Breast epithelium (tissue), 4 donors: ENCODE data around the gene MBD4. TPM values are rescaled to one million over a fixed set of nuclear protein-coding genes. Genes with fewer than 3 reads are reported as not detected.

Source experiments
- DNase-seq, 2 donors: peaks; one replicate each; pipeline ENCODE4 v3.0.0-alpha.2; 2019; ENCODE audit warnings: low spot score in 2 of 2
- H3K27ac ChIP-seq, 2 donors: fragments of 200-600 bp; sonication (generic) in 1 of 2; one replicate each; pipeline ENCODE4 v1.5.1; 2016 to 2019; ENCODE audit warnings: mild to moderate bottlenecking in 1 of 2
- H3K27me3 ChIP-seq, 2 donors: fragments of 200-600 bp; sonication (generic) in 1 of 2; one replicate each; pipeline versions ENCODE4 v1.5.1 to v1.6.0; 2017 to 2019; ENCODE audit warnings: control low read depth in 1 of 2, mild to moderate bottlenecking in 1 of 2
- H3K36me3 ChIP-seq: fragments of 200-600 bp; one replicate; pipeline ENCODE4 v1.5.1; 2019
- H3K4me1 ChIP-seq, 2 donors: fragments of 200-600 bp; sonication (generic); one replicate each; pipeline ENCODE4 v1.5.1; 2016 to 2019; ENCODE audit warnings: control low read depth in 1 of 2
- H3K4me3 ChIP-seq, 3 donors: fragments of 200-600 bp; sonication (generic); 1 replicate in 2 of 3; 2 replicates in 1 of 3; pipeline ENCODE4 v1.5.1; 2016 to 2019; ENCODE audit warnings: mild to moderate bottlenecking in 3 of 3, moderate library complexity in 2 of 3
- H3K9me3 ChIP-seq, 2 donors: fragments of 200-600 bp; sonication (generic) in 1 of 2; one replicate each; pipeline ENCODE4 v1.5.1; 2016 to 2019; ENCODE audit warnings: control low read depth in 1 of 2
- CTCF ChIP-seq, 3 donors: fragments of 450-650 bp; IDR thresholded peaks; one replicate each; pipeline ENCODE4 v1.5.1; 2016 to 2017; ENCODE audit warnings: antibody characterized with exemption in 3 of 3, mild to moderate bottlenecking in 3 of 3, moderate library complexity in 3 of 3
- POLR2A ChIP-seq: fragments of 450-650 bp; IDR thresholded peaks from one replicate; pipeline ENCODE4 v1.6.1; 2016; ENCODE audit warnings: antibody characterized with exemption, mild to moderate bottlenecking, moderate library complexity
- POLR2AphosphoS5 ChIP-seq, 3 donors: sonication (generic); formaldehyde crosslinking; IDR thresholded peaks; one replicate each; pipeline ENCODE4 v1.6.1; 2017; ENCODE audit warnings: antibody characterized with exemption in 3 of 3
- intact Hi-C: fragments of 100-400 bp; cut with DNase I; formaldehyde crosslinking; loops from one replicate; pipeline ENCODE4 v1.15.1; 2023; ENCODE audit warnings: low total_unique reads
- total RNA-seq, 3 donors: library from RNA; depleted of rRNA; stranded (reverse); fragments of >200 nt; gene quantifications; one replicate each; pipeline ENCODE4 v1.1.0, GENCODE V29; 2016

The MBD4 gene
- total RNA-seq, 3 donors from 2014 or later = 29.8 to 41.6 (median 37.7) TPM

- intact Hi-C loops = no loop called here
- H3K4me3 ChIP-seq = no peak overlapping the region
Observed at GRCh38 chr3:129425213-129425612, 14.5 kb downstream of the MBD4 start.

DNA sequence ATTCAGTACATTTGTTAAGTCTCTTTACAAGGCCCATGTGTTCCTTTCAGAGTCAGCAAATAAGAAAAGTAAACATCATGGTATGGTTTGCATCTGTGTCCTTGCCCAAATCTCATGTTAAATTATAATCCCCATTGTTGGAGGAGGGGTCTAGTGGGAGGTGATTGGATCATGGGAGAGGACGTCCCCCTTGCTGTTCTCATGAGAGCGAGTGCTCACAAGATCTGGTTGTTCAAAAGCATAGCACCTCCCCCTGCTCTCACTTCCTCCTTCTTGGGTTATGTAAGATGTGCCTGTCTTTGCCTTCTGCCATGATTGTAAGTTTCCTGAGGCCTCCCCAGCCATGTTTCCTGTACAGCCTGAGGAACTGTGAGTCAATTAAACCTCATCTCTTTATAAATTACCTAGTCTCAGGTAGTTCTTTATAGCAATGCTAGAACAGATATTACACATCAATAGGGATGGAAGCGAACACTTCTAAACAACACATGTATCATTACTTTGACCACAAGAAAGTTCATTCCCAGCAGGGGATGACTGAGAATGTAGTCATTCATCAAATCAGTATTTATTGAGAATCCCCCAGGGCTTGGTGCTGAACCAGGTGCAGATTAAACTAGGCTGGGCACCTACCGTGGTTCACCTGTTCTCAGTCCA is 15.4 kb downstream of the MBD4 start:
- Histone ChIP-seq H3K4me1 (no peaks in the 10 kb centered on the region), H3K36me3 (no peaks in the 10 kb centered on the region), H3K4me3 (no peak overlapping the region), H3K27ac (no peak overlapping the region), H3K9me3 (no peaks in the 10 kb centered on the region), H3K27me3 (no peaks in the 10 kb centered on the region)
- DNase-seq = no peak
- intact Hi-C loops = no loop called here
- TF ChIP-seq POLR2AphosphoS5 (IDR thresholded peaks at IDR 0.05) = no peak
- TF ChIP-seq CTCF (IDR thresholded peaks at IDR 0.05) = no peak
- no peak for TF ChIP-seq POLR2A

More at GRCh38 chr3:129425213-129425612, 14.5 kb downstream of the MBD4 start:
- Histone ChIP-seq H3K36me3 (no peaks in the 10 kb centered on the region), H3K4me1 (no peaks in the 10 kb centered on the region), H3K27ac (no peak overlapping the region), H3K27me3 (no peaks in the 10 kb centered on the region), H3K9me3 (no peaks in the 10 kb centered on the region)
- TF ChIP-seq POLR2AphosphoS5 (IDR thresholded peaks at IDR 0.05) (no peak), POLR2A (no peak), CTCF (IDR thresholded peaks at IDR 0.05) (no peak)
- no peak for DNase-seq

DNA sequence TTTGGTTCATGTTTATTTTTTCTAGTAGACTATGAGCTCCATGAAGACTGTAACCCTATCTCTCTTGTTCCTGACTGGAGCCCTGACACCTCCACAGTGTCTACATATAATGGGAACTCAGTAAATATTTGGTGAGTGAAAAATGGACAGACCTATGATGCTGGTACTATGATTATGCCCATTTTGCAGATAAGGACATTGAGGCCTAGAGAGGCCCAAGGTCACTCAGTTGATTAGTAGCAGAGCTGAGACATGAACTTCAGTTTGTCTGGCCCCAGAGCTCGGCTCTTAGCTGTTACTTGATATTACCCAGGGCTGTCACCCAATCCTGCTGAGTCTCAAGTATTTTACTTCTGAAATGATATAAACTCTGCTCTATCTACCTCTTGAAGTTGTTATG is 16.9 kb downstream of the MBD4 start:
- TF ChIP-seq CTCF (IDR thresholded peaks at IDR 0.05) (no peak), POLR2A (no peak), POLR2AphosphoS5 (IDR thresholded peaks at IDR 0.05) (no peak)
- Histone ChIP-seq H3K9me3 (no peaks in the 10 kb centered on the region), H3K27ac (no peak overlapping the region), H3K27me3 (no peaks in the 10 kb centered on the region), H3K4me1 (no peaks in the 10 kb centered on the region), H3K4me3 (no peak overlapping the region), H3K36me3 (no peaks in the 10 kb centered on the region)
- intact Hi-C loops = no loop called here
- DNase-seq = no peak

DNA sequence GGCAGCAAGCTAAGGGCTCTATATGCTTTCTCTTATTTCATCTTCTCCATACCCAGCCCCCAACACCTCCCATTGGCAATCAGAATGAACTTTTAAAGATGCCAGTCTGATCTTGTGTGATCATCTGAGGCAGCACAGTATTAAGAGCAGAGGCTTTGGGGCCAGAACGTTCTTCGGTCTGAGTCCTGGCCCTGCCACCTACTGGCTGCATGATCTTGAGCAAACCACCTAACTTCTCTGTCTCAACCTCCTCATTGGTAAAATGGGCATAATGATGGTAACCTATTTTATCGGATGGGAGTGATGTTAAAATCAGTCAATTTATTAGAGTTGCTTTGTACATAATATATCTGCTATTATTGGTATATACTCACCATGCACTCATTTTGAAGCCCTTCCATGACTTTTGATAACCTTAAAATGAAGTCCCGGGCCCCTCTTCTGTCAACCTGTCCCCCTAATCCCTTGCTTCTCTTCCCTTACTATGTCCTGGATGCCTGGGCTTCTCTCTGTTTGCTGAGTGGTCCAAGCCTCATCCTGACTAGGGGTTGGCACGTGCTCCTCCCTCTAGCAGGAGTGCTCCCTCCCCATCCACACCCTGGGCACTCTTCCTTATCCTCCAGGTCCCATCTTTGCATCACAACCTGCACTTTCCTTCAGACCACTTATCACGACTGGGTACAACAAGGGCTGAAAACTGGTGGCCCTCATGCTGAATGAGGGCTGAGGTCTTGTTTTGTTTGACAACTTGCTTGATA is 17.6 kb downstream of the MBD4 start:
- Histone ChIP-seq H3K4me3 (no peak overlapping the region), H3K4me1 (no peaks in the 10 kb centered on the region), H3K9me3 (no peaks in the 10 kb centered on the region), H3K36me3 (no peaks in the 10 kb centered on the region), H3K27ac (no peak overlapping the region), H3K27me3 (no peaks in the 10 kb centered on the region)
- TF ChIP-seq POLR2AphosphoS5 (IDR thresholded peaks at IDR 0.05) (no peak), POLR2A (no peak), CTCF (IDR thresholded peaks at IDR 0.05) (no peak)
- intact Hi-C loops = no loop called here
- DNase-seq = no peak

DNA sequence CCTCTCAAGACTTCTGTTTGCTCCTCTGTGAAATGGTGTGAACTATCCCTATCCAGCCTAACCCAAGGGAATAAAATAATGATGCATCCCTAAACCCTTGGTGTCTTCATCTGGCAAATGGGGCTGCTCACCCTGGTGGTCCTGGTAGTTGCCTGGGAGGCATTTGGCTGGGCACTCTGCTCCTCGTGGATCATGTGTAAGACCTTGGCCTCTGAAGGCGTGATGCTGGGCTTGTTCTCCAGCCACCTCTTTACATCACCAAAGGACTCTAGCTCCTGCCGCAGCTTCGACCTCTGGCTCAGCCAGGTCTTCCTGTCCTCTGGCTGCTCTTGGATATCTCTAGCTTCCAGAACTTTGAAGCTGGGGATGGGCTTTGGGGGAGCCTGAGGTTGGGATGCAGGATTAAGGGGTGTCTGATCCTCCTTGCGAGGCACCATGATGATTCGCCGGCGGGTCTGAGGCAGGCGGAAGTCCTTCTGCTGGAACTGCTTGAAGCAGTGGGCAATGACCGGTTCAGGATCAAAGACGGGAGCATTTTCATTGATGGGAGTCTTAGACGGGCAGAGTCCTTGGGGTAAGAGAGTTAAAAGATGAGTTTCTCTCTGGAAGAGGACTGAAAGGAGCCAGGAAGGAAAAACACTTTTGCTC is 18.4 kb downstream of the MBD4 start:
- no peaks in the 10 kb centered on the region for H3K9me3 ChIP-seq
- H3K27ac ChIP-seq = no peak overlapping the region
- intact Hi-C loops = no loop called here
- TF ChIP-seq CTCF (IDR thresholded peaks at IDR 0.05) (no peak), POLR2A (no peak), POLR2AphosphoS5 (IDR thresholded peaks at IDR 0.05) (no peak)
- no peaks in the 10 kb centered on the region for H3K27me3 ChIP-seq
- no peaks in the 10 kb centered on the region for H3K36me3 ChIP-seq
- DNase-seq = no peak
- H3K4me1 ChIP-seq = no peaks in the 10 kb centered on the region
- H3K4me3 ChIP-seq = no peak overlapping the region
